GM18505 (cell line): ENCODE data around the gene ANKIB1.

ENCODE experiments used
- ATAC-seq: cut with Tn5 transposase; IDR thresholded peaks from one replicate; pipeline ENCODE4 v1.9.1; 2021; ENCODE audit not compliant: unreplicated experiment
- POLR2A ChIP-seq: IDR thresholded peaks from 4 replicates; pipeline ENCODE4 v1.6.1; 2011; ENCODE audit warnings: borderline replicate concordance; ENCODE audit not compliant: insufficient read depth, insufficient read length; ENCODE audit errors: extremely low read depth

Gene ANKIB1

DNA sequence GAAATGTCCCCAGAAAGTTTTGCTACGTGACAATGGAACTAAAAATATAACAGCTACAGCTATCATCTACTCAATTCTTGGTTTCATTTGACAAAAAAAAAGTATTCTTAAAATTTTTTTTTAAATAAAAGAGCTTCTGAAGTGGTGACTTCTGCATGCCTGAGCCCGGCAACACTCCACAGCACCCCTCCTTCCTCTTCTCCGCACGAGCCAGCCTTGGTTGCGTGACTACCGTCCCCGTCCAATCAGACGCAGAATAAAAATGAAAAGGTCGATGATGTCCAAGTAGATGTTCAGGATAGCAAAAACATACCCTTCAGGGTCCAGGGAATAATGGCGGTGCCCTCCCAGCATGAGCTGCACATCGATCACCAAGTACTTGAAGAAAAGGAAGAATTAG lies 167.0 kb downstream of the ANKIB1 start:
- no peak for ATAC-seq
- no peak for TF ChIP-seq POLR2A

GRCh38 chr7:92413550-92413949 lies 167.8 kb downstream of the ANKIB1 start:
- ATAC-seq, result no peak
- TF ChIP-seq POLR2A, result no peak

DNA sequence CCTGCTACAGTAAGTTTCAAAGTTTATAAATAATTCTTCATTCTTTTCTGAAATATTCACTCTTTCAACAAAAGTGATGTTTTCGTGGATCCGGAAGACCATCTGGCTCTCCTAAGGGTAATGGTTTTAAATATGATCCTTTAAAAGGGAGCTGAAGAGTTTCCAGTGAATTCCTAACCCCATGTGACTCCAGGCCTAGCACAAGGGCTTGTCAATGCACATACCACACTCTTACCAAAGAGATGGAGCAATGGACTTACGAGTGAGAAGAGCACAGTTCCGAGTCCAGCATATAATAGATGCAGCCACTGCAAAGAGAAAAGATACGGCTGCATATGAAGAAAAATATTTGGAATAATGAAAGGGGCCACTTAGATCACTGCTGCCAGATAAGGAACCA lies 169.5 kb downstream of the ANKIB1 start:
- no peak for ATAC-seq
- TF ChIP-seq POLR2A, result no peak

DNA sequence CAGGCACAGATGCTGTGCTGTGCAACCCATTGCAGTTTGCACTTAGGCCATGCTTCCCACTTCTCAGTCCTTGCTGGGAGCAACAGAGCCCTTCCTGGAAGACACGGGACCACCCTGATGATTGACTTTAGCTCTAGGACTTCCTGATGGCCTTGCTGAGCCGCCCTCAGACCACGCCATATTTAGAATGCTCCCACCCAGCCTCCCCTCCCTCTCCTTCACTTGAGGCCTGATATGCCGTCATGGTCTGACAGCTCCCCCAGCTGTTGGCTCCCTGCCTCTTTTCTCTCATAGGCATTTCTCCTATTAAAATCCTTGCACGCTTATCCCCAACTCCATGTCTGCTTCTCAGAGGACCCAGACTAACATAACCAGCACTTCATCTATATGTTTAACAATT lies 172.1 kb downstream of the ANKIB1 start:
- TF ChIP-seq POLR2A, result no peak
- ATAC-seq, result no peak

DNA sequence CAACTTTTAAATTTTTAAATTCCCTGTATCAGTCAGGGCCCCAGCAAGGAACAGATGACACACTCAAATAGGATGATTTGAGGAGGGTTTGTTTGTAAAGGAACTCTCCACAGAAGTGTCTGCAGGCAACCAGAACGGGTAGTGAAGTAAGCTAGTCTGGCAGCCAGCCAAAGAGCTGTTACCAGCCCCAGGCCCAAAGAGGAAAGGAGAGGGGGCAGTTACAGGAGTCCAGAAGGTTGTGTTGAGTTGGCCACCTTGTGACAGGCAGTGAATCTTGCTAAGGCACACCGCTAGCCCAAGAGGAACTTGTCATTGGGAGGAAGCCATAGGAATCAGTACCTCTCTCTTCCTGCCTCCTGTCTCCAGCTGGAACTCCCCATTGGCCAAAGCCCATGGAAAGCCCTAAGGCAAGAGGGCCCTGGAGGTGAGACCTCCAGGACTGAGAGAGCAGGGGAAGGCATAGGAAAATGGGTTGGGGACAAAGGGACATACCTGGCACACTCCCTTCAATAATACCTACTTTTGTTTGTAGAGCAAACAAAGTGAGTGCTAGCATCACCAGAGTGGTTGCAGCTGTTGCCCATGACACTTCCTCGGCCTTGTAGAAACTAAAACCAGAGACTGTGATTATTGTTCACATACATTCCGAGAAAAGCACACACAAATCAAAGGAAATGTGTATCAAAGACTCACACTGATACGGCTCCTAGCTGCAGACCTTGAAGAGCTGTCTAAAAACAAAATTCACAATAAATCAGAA lies 176.1 kb downstream of the ANKIB1 start:
- TF ChIP-seq POLR2A, result no peak
- no peak for ATAC-seq

- no peak for TF ChIP-seq POLR2A
- no peak for ATAC-seq
Observed at GRCh38 chr7:92422926-92423325, 177.2 kb downstream of the ANKIB1 start.

DNA sequence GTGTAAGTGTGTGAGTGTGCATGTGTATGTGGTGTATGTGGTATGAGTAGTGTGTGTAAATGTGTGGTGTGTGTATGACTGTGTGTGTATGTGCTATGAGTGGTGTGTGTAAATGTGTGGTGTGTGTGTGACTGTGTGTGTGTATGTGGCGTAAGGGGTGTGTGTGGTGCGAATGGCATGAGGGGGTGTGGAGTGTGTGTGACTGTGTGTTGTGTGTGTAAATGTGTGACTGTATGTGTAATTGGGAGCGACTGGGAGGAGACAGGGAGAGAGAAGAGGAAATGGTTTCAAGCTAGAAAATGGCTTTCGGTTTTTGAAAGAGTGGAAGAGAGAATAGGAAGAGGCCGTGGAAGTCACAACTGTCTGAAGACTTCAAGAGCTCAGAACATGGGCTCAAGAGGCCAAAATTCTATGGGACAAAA lies 177.9 kb downstream of the ANKIB1 start:
- ATAC-seq, result no peak
- TF ChIP-seq POLR2A, result no peak

DNA sequence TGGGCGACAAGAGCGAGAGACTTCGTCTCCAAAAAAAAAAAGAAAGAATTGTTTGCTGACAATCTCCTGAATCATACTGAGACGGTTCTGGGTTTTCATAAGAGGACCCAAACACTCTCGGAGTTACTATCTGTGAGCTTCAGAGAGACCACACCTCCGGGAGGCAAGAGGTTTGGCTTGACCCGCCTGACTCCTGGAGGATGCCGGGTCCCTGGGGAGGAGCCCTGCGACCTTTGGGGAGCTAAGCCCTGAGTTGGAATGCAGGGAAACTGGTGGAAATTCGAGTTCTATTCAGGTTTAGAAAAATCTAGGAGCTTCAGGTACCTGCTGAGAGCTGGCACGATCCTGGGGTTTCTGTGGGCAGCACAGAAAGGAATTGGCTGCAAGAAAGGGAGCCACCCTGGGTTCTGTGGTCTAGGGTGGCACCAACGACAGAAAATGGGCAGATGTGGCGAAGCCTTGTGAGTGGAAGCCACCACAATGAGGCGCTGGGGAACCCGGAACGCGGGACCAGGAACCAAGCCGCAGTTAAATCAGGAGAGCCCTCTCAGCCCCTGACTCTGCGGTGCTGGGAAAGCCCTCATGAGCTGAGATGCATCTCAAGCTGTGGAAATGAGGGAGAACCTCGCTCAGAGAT lies 179.7 kb downstream of the ANKIB1 start:
- TF ChIP-seq POLR2A, result no peak

DNA sequence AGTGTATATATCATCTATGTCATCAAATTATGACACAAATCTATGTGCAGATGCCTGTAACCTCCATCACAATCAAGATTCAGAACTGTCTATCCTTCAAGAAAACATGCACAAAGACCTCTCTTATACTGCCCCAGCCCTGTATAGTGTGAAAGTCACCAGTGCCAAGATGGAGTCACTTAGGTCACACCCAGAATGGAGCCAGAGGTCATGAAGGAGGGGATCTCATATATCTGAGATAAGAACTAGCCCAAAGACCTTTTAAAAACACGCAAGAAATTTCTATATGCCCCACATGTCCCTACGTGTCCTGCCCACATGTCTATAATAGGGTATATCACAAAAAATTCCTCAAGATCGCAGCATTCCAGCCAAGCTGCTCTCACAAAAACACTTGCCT lies 181.4 kb downstream of the ANKIB1 start:
- ATAC-seq, result no peak
- no peak for TF ChIP-seq POLR2A

More for the DNA sequence above, 179.7 kb downstream of the ANKIB1 start:
- no peak for ATAC-seq

DNA sequence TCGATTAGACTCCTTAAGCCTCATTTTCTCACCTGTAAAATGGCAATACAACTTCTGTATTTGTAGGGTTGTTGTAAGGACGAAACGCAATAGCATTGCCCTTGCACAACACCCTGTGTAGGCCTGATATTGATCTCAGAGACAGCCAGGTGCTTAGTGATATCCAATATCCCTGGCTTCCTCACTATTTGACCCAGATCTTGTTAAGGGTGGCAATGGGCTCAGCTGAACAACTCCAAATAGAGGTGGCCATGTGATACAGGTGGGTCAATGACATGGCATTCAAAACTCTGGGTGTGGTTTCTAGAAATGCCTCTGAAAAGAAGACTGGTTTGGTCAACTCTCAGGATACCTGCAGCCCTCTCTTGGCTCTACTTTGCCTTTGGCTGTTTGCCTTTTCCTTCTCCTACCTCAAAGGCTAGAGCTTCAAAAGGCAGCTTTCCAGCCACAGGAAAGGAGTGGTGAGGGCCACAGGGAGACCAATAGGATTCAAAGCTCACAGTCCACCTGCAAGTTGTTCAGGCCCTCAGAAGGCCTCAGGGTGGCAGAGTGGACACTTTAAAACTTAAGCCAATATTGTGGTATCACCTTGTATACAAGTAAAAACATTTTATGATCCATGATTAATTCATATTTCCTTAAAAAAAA lies 186.6 kb downstream of the ANKIB1 start:
- ATAC-seq, result no peak
- no peak for TF ChIP-seq POLR2A

DNA sequence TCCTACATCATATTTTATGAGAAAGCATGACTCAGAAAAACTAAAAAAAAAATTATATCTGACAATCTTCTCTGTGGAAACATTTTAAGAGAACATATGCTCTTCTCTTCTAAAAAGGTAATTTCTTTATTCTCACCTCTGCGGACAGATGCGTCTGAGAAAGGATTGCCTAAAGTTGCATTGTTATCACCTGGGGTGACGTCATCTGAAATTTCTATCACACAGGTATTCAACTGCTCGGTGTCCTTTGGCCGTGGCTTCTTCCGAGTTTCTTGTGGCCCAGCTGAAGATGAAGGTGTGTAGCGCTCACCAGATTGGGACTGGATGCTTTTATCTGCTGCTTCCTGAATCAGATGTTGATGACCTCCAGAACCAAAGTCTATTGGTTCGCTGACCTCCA lies 187.2 kb downstream of the ANKIB1 start:
- no peak for ATAC-seq

DNA sequence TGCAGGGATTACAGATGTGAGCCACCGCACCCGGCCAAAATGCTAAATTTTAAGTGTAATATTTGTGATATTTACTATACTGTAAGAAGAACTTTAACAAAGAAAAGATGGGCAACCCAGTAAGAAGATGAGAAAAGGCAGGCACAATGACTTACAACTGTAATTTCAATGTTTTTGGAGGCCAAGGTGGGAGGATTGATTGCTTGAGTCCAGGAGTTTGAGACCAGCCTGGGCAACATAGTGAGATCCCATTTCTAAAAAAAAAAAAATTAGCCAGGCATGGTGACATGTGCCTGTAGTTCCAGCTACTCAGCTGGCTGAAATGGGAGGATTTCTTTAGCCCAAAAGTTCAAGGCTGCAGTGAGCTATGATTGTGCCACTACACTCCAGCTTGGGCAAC lies 189.8 kb downstream of the ANKIB1 start:
- ATAC-seq, result no peak
- TF ChIP-seq POLR2A, result no peak

More for the DNA sequence above, 187.2 kb downstream of the ANKIB1 start:
- TF ChIP-seq POLR2A, result no peak

DNA sequence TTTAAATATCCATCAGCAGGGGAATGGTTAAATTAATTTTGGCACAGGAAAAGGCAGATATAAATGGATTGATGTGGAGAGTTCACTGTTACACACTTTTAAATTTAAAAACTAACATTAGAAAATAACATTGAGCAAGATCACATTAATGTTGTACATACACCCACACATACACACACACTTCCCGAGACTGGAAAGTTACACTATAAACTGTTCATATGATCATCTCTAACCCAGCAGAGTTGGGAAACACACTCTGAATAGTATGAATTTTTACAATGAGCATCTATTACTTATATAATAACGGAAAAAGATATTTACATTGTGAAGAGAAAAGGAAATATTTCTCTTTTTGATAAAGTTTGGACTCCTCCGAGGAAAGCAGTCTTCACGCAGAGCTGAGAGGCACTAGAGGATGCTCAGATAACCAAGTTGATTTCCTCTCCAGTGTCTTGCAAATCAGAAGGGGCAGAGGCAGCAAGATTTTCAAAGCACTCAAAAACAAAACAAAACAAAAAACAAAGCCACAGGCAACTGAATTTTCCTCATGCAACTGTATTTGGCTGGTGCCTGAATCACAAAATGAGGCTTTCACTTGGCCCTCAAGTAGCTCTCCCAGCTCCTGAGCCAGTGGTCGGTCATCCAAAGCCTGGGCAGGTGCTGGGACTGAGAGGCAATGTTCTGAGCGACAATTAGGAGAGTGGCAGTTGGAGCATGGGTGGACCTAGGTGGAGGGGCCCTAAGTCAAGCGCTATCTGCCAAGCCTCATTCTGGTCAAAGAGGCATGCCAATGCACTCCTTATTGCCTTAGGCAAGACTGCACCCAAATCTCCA lies 191.1 kb downstream of the ANKIB1 start:
- no peak for TF ChIP-seq POLR2A
- ATAC-seq, result no peak
